Measurements from ENCODE around the gene TMEM204. TPM values are rescaled to one million over a fixed set of nuclear protein-coding genes. Genes with fewer than 3 reads are reported as not detected.

Gene TMEM204
- total RNA-seq, 4 donors from 2014 or later: 39.5 to 75.0 (median 57.1) TPM

GRCh38 chr16:1511662-1512569, 21.6 kb upstream of the TMEM204 start:
- no peak for DNase-seq (ENCODE audit: extremely low spot score)
- H3K9me3 ChIP-seq: peaks cover 0 to 7% (median 3%) of the 10 kb centered on the region in 4 donors
- peaks cover 0 to 72% (median 43%) of the 10 kb centered on the region in 4 donors for H3K36me3 ChIP-seq
- no peaks in the 10 kb centered on the region for H3K27me3 ChIP-seq
- H3K4me1 ChIP-seq: peaks cover 16 to 24% (median 21%) of the 10 kb centered on the region in 4 donors
- no peak overlapping the region for H3K4me3 ChIP-seq
- H3K27ac ChIP-seq (replicated peaks in 1 of 4): peak overlapping the region in 1 of 4 donors; percentile 30
- 69% methylated on average over 30 of the region's 30 CpGs for WGBS
- TF ChIP-seq, protein P1, sequence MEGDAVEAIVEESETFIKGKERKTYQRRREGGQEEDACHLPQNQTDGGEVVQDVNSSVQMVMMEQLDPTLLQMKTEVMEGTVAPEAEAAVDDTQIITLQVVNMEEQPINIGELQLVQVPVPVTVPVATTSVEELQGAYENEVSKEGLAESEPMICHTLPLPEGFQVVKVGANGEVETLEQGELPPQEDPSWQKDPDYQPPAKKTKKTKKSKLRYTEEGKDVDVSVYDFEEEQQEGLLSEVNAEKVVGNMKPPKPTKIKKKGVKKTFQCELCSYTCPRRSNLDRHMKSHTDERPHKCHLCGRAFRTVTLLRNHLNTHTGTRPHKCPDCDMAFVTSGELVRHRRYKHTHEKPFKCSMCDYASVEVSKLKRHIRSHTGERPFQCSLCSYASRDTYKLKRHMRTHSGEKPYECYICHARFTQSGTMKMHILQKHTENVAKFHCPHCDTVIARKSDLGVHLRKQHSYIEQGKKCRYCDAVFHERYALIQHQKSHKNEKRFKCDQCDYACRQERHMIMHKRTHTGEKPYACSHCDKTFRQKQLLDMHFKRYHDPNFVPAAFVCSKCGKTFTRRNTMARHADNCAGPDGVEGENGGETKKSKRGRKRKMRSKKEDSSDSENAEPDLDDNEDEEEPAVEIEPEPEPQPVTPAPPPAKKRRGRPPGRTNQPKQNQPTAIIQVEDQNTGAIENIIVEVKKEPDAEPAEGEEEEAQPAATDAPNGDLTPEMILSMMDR (IDR thresholded peaks at IDR 0.05): no peak
- no peak for TF ChIP-seq POLR2A (IDR thresholded peaks at IDR 0.05; ENCODE audit: low read depth)
- TF ChIP-seq POLR2AphosphoS5 (IDR thresholded peaks at IDR 0.05): no peak
- no peak for TF ChIP-seq EP300 (IDR thresholded peaks at IDR 0.05)
- intact Hi-C loops (cut with DNase I): no loop called here

GRCh38 chr16:1512774-1513173, 20.7 kb upstream of the TMEM204 start:
- intact Hi-C loops (cut with DNase I): no loop called here
- Histone ChIP-seq H3K27ac (replicated peaks in 1 of 4) (peak overlapping the region in 1 of 4 donors; percentile 30), H3K4me1 (peaks cover 16 to 24% (median 21%) of the 10 kb centered on the region in 4 donors)

GRCh38 chr16:1514507-1514906, 19.0 kb upstream of the TMEM204 start:
- Histone ChIP-seq H3K9me3 (peaks cover 0 to 7% (median 3%) of the 10 kb centered on the region in 4 donors), H3K36me3 (peaks cover under 1 to 68% (median 32%) of the 10 kb centered on the region in 4 donors), H3K4me1 (peaks cover 12 to 13% (median 12%) of the 10 kb centered on the region in 4 donors), H3K4me3 (no peak overlapping the region), H3K27me3 (no peaks in the 10 kb centered on the region), H3K27ac (replicated peaks in 1 of 4) (no peak overlapping the region)
- no peak for TF ChIP-seq POLR2AphosphoS5 (IDR thresholded peaks at IDR 0.05)
- TF ChIP-seq, protein P1 (IDR thresholded peaks at IDR 0.05): no peak
- TF ChIP-seq EP300 (IDR thresholded peaks at IDR 0.05): no peak
- TF ChIP-seq POLR2A (IDR thresholded peaks at IDR 0.05; ENCODE audit: low read depth): no peak
- no peak for DNase-seq (ENCODE audit: extremely low spot score)
- WGBS: 65% methylated on average over 3 of the region's 3 CpGs
- intact Hi-C loops (cut with DNase I): no loop called here

More at GRCh38 chr16:1512774-1513173, 20.7 kb upstream of the TMEM204 start:
- H3K4me3 ChIP-seq: no peak overlapping the region
- TF ChIP-seq POLR2A (IDR thresholded peaks at IDR 0.05; ENCODE audit: low read depth): no peak
- TF ChIP-seq POLR2AphosphoS5 (IDR thresholded peaks at IDR 0.05): no peak
- peaks cover 0 to 7% (median 3%) of the 10 kb centered on the region in 4 donors for H3K9me3 ChIP-seq
- WGBS: 61% methylated on average over 15 of the region's 15 CpGs
- DNase-seq (ENCODE audit: extremely low spot score): no peak
- H3K27me3 ChIP-seq: no peaks in the 10 kb centered on the region
- H3K36me3 ChIP-seq: peaks cover 0 to 68% (median 36%) of the 10 kb centered on the region in 4 donors

- peaks cover 12 to 70% (median 38%) of the 10 kb centered on the region in 4 donors for H3K36me3 ChIP-seq
- TF ChIP-seq EP300 (IDR thresholded peaks at IDR 0.05) (no peak), POLR2A (IDR thresholded peaks at IDR 0.05; ENCODE audit: low read depth) (no peak), POLR2AphosphoS5 (IDR thresholded peaks at IDR 0.05) (no peak)
- TF ChIP-seq, protein P1 (IDR thresholded peaks at IDR 0.05): no peak
Observed at GRCh38 chr16:1518626-1519135, 14.8 kb upstream of the TMEM204 start.

DNA sequence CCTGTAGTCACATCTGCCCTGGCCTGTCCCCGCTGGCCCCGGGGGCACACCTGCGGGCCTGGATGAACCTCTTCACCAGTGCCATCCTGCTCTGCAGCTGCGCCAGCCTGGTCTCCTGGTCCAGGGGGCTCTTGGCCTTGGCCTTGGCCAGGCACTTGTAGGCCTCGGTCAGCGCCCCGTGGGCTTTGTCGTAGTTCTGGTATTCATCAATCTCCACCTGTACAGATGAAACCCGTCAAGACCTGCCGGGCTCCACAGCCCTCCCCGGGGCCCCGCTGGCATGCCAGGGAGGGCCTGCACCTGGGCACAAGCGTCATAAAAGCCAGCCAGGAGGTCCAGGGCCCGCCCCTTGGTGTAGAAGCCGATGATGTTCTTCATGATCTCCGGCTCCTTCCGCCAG, 13.6 kb upstream of the TMEM204 start:
- Histone ChIP-seq H3K27ac (replicated peaks in 1 of 4) (no peak overlapping the region), H3K9me3 (peaks cover 0 to 7% (median 0%) of the 10 kb centered on the region in 4 donors), H3K4me1 (no peaks in the 10 kb centered on the region), H3K36me3 (peaks cover 12 to 75% (median 42%) of the 10 kb centered on the region in 4 donors), H3K4me3 (no peak overlapping the region), H3K27me3 (no peaks in the 10 kb centered on the region)
- no peak for DNase-seq (ENCODE audit: extremely low spot score)
- TF ChIP-seq POLR2A (IDR thresholded peaks at IDR 0.05; ENCODE audit: low read depth) (no peak), POLR2AphosphoS5 (IDR thresholded peaks at IDR 0.05) (no peak), EP300 (IDR thresholded peaks at IDR 0.05) (no peak)
- TF ChIP-seq, protein P1 (IDR thresholded peaks at IDR 0.05): no peak
- WGBS: no CpG with 5 or more reads among the region's 17 CpGs
- intact Hi-C loops (cut with DNase I): no loop called here

More at GRCh38 chr16:1518626-1519135, 14.8 kb upstream of the TMEM204 start:
- Histone ChIP-seq H3K9me3 (peaks cover 0 to 7% (median 3%) of the 10 kb centered on the region in 4 donors), H3K27me3 (no peaks in the 10 kb centered on the region), H3K27ac (replicated peaks in 1 of 4) (no peak overlapping the region), H3K4me1 (no peaks in the 10 kb centered on the region), H3K4me3 (no peak overlapping the region)
- intact Hi-C loops (cut with DNase I): no loop called here
- WGBS: 90% methylated on average over 13 of the region's 16 CpGs
- no peak for DNase-seq (ENCODE audit: extremely low spot score)
